Activated naive CD8-positive, alpha-beta T cell treated with anti-CD3 and anti-CD28 coated beads, Interleukin-2, amount 10 ng/mL, durations not matched to agents 7 days and 5 days (primary cell): ENCODE data around the gene ZFP92. TPM values are rescaled to one million over a fixed set of nuclear protein-coding genes. Genes with fewer than 3 reads are reported as not detected.
"Not testable (repeated sequence)": the region's sequence is repeated elsewhere in the genome, so short reads cannot be mapped to it uniquely, and the experiment has no call there.

Experiments
- ATAC-seq: fragments of 150-1000 bp; cut with Tn5 transposase; one replicate; pipeline ENCODE4 v1.10.0; 2021; ENCODE audit warnings: low read depth, moderate library complexity
- POLR2A ChIA-PET: fragments of 350-600 bp; sonication (Branson Sonifier 250); formaldehyde crosslinking; loops from one replicate; lab custom pipeline; 2021; ENCODE audit warnings: antibody characterized with exemption; lab: Charles Lee
- DNase-seq: peaks from one replicate; pipeline ENCODE4 v3.0.0; 2021
- H3K27ac Mint-ChIP-seq: one replicate; pipeline ENCODE4 v1.8.0; 2022; ENCODE audit warnings: mild to moderate bottlenecking, mixed read lengths
- H3K27me3 Mint-ChIP-seq: one replicate; pipeline ENCODE4 v1.8.0; 2022; ENCODE audit warnings: mild to moderate bottlenecking, moderate library complexity, mixed read lengths
- H3K36me3 Mint-ChIP-seq: one replicate; pipeline ENCODE4 v1.8.0; 2021; ENCODE audit warnings: mild to moderate bottlenecking, mixed read lengths
- H3K4me1 Mint-ChIP-seq: one replicate; pipeline ENCODE4 v1.8.0; 2021; ENCODE audit warnings: mixed read lengths
- H3K4me3 Mint-ChIP-seq: one replicate; pipeline ENCODE4 v1.8.0; 2022; ENCODE audit warnings: mild to moderate bottlenecking, moderate library complexity, mixed read lengths
- H3K9me3 Mint-ChIP-seq: one replicate; pipeline ENCODE4 v1.8.0; 2021; ENCODE audit warnings: mixed read lengths
- total RNA-seq, 2 experiments: library from RNA; stranded (reverse); gene quantifications; one replicate each; pipeline ENCODE4 v1.2.3, GENCODE V29; 2021

ZFP92 gene
- total RNA-seq, 2 experiments from 2014 or later, result 1.1 to 1.2 TPM

GRCh38 chrX:153379508-153379907, 31.8 kb upstream of the ZFP92 start:
- POLR2A ChIA-PET, result no interaction called here
- DNase-seq (no peak), ATAC-seq (no peak)
- Mint-ChIP-seq H3K27me3 (no peaks in the 10 kb centered on the region), H3K36me3 (no peaks in the 10 kb centered on the region), H3K9me3 (no peaks in the 10 kb centered on the region), H3K4me1 (no peaks in the 10 kb centered on the region), H3K27ac (no peak overlapping the region), H3K4me3 (no peak overlapping the region)

DNA sequence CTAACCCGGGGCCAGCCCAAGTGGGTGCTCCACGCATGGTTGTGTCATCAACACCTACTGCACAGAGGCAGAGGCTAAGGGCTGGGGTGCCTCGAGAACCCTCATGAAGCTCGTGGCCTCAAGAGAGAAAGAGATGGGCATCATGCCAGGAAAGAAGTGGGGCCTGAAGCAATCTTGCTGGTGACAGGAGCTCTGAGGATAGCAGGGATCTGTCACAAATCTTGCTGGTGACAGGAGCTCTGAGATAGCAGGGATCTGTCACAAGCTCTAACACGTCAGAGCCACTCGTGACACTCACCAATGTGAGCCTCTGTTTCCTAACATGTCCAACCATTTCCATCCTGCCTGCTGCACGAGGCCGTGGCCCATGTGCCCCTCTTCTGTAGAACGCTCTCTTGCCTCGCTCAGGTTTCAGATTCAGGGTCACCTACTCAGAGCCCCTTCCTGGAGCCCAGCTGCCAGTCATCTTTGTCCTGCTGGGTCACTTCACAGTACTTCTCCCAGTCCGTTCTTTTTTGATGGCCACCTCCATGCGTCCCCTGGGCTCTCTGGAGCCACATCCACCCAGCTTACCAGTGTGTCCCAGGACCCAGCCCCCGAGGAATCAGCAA, 31.2 kb upstream of the ZFP92 start:
- Mint-ChIP-seq H3K9me3 (no peaks in the 10 kb centered on the region), H3K27me3 (no peaks in the 10 kb centered on the region), H3K4me1 (no peaks in the 10 kb centered on the region), H3K27ac (no peak overlapping the region), H3K36me3 (no peaks in the 10 kb centered on the region), H3K4me3 (no peak overlapping the region)
- POLR2A ChIA-PET, result no interaction called here
- no peak for ATAC-seq
- no peak for DNase-seq

- POLR2A ChIA-PET, result no interaction called here
- no peak overlapping the region for H3K27ac Mint-ChIP-seq
- ATAC-seq, result no peak
- H3K4me1 Mint-ChIP-seq, result no peaks in the 10 kb centered on the region
- H3K4me3 Mint-ChIP-seq, result no peak overlapping the region
- no peak for DNase-seq
- H3K36me3 Mint-ChIP-seq, result no peaks in the 10 kb centered on the region
- H3K27me3 Mint-ChIP-seq, result no peaks in the 10 kb centered on the region
- H3K9me3 Mint-ChIP-seq, result no peaks in the 10 kb centered on the region
These were observed 30.6 kb upstream of the ZFP92 start for GRCh38 chrX:153380691-153381090.

GRCh38 chrX:153381684-153382532, 29.4 kb upstream of the ZFP92 start:
- Mint-ChIP-seq H3K27me3 (peaks cover 2% of the 10 kb centered on the region), H3K36me3 (no peaks in the 10 kb centered on the region), H3K27ac (peak overlapping the region; percentile 24), H3K4me3 (no peak overlapping the region), H3K9me3 (no peaks in the 10 kb centered on the region), H3K4me1 (no peaks in the 10 kb centered on the region)
- ATAC-seq, result peak; percentile 70
- POLR2A ChIA-PET, result no interaction called here
- DNase-seq, result no peak

DNA sequence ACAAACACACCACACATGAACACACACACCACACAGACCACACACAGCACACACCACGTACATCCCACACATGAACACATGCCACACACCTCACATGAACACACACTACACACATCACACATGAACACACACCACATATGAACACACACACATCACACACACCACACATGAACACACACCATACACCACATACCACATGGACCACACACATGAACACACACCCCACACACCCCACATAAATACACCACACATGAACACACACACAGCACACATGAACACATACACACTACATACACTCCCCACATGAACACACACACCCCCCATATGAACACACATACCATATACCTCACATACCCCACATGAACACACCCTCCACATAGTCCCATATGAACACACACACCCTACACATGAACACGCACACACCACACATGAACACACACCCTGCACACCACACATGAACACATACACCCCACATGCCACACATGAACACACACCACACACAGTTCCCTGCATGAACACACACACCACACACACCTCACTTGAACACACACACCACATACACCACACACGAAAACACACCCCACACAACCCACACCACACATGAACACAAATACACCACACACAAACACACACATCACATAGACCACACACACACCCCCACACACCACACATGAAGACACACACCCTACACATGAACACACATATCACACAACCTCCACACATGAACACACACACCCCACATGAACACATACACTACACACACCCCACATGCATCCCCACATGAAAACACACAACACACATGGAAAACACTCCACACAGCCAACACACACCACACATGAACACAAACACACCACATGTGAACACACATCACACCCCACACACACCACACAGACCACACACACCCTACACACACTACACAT, 28.4 kb upstream of the ZFP92 start:
- ATAC-seq (no peak), DNase-seq (no peak)
- no peak overlapping the region for H3K27ac Mint-ChIP-seq
- peaks cover 2% of the 10 kb centered on the region for H3K27me3 Mint-ChIP-seq
- no peak overlapping the region for H3K4me3 Mint-ChIP-seq
- H3K36me3 Mint-ChIP-seq, result no peaks in the 10 kb centered on the region
- H3K9me3 Mint-ChIP-seq, result no peaks in the 10 kb centered on the region
- H3K4me1 Mint-ChIP-seq, result no peaks in the 10 kb centered on the region
- POLR2A ChIA-PET, result no interaction called here

- Mint-ChIP-seq H3K27ac (no peak overlapping the region), H3K36me3 (no peaks in the 10 kb centered on the region), H3K9me3 (no peaks in the 10 kb centered on the region), H3K4me3 (no peak overlapping the region), H3K4me1 (no peaks in the 10 kb centered on the region), H3K27me3 (peaks cover 2% of the 10 kb centered on the region)
- no peak for DNase-seq
- no peak for ATAC-seq
- POLR2A ChIA-PET, result no interaction called here
These were observed 26.9 kb upstream of the ZFP92 start for GRCh38 chrX:153384390-153384789.

GRCh38 chrX:153384973-153385372, 26.3 kb upstream of the ZFP92 start:
- ATAC-seq, DNase-seq, H3K27me3 Mint-ChIP-seq, H3K36me3 Mint-ChIP-seq, H3K27ac Mint-ChIP-seq, POLR2A ChIA-PET, H3K4me1 Mint-ChIP-seq, H3K9me3 Mint-ChIP-seq, H3K4me3 Mint-ChIP-seq: not testable (repeated sequence)

- DNase-seq, result no peak
- Mint-ChIP-seq H3K4me3 (no peak overlapping the region), H3K27me3 (peaks cover 2% of the 10 kb centered on the region)
These were observed 25.2 kb upstream of the ZFP92 start for GRCh38 chrX:153386097-153386496.

DNA sequence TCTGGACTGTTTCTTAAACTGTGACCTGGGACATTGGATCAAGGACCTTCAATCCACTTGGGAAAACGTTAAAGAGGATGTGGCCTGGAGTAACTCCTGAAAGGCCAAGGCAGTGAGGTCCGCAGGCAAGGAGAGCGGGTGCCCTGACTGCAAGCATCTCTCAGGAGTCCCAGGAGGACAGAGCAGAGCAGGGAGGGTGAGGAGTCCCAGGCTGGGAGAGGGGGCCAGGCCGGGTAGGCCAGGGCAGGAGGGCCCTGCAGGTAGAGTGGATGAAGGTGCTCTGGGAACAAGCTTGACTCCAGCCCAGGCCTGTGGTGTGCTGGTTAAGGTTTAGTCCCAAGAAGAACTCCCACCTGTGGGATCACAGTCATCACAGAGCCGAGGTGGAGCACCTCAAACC, 23.9 kb upstream of the ZFP92 start:
- H3K9me3 Mint-ChIP-seq, result no peaks in the 10 kb centered on the region
- H3K4me3 Mint-ChIP-seq, result no peak overlapping the region
- DNase-seq (no peak), ATAC-seq (no peak)
- H3K4me1 Mint-ChIP-seq, result no peaks in the 10 kb centered on the region
- H3K36me3 Mint-ChIP-seq, result no peaks in the 10 kb centered on the region
- H3K27ac Mint-ChIP-seq, result no peak overlapping the region
- POLR2A ChIA-PET, result no interaction called here
- H3K27me3 Mint-ChIP-seq, result peaks cover 2% of the 10 kb centered on the region

More at GRCh38 chrX:153386097-153386496, 25.2 kb upstream of the ZFP92 start:
- Mint-ChIP-seq H3K27ac (no peak overlapping the region), H3K4me1 (no peaks in the 10 kb centered on the region), H3K36me3 (no peaks in the 10 kb centered on the region), H3K9me3 (no peaks in the 10 kb centered on the region)
- ATAC-seq, result no peak
- POLR2A ChIA-PET, result no interaction called here

- Mint-ChIP-seq H3K36me3 (no peaks in the 10 kb centered on the region), H3K4me3 (no peak overlapping the region), H3K9me3 (no peaks in the 10 kb centered on the region), H3K27ac (no peak overlapping the region), H3K27me3 (peaks cover 2% of the 10 kb centered on the region), H3K4me1 (no peaks in the 10 kb centered on the region)
- no peak for ATAC-seq
- POLR2A ChIA-PET, result no interaction called here
- peak; percentile 13 for DNase-seq
These were observed 23.1 kb upstream of the ZFP92 start for GRCh38 chrX:153387987-153388721.

- peak; percentile 10 for DNase-seq
These were observed 22.4 kb upstream of the ZFP92 start for GRCh38 chrX:153388722-153389459.

GRCh38 chrX:153389460-153389768, 21.9 kb upstream of the ZFP92 start:
- DNase-seq, H3K9me3 Mint-ChIP-seq: not testable (repeated sequence)

More at GRCh38 chrX:153388722-153389459, 22.4 kb upstream of the ZFP92 start:
- POLR2A ChIA-PET, result no interaction called here
- peaks cover 2% of the 10 kb centered on the region for H3K27me3 Mint-ChIP-seq
- no peaks in the 10 kb centered on the region for H3K4me1 Mint-ChIP-seq
- H3K27ac Mint-ChIP-seq, result no peak overlapping the region
- H3K4me3 Mint-ChIP-seq, result no peak overlapping the region
- no peak for ATAC-seq
- no peaks in the 10 kb centered on the region for H3K36me3 Mint-ChIP-seq
- no peaks in the 10 kb centered on the region for H3K9me3 Mint-ChIP-seq

More at GRCh38 chrX:153389460-153389768, 21.9 kb upstream of the ZFP92 start:
- H3K4me3 Mint-ChIP-seq, H3K36me3 Mint-ChIP-seq, ATAC-seq, H3K27ac Mint-ChIP-seq, POLR2A ChIA-PET, H3K27me3 Mint-ChIP-seq, H3K4me1 Mint-ChIP-seq: not testable (repeated sequence)
